ENCODE data around the gene RAPGEF1. TPM values are rescaled to one million over a fixed set of nuclear protein-coding genes. Genes with fewer than 3 reads are reported as not detected.

Gene RAPGEF1
- total RNA-seq, 1 experiment from 2014 or later, result 55.6 TPM

- Mint-ChIP-seq H3K9me3 (peaks cover 5 to 10% of the 10 kb centered on the region in 2 experiments), H3K4me3 (no peak overlapping the region), H3K27me3 (ENCODE audit: low read depth) (peaks cover 14% of the 10 kb centered on the region), H3K4me1 (peaks cover under 1 to 3% of the 10 kb centered on the region in 2 experiments; a peak in 1 of 4 replicates), H3K36me3 (ENCODE audit: insufficient read depth in 1 of 3, low read depth in 3 of 3) (peaks cover 0 to 8% (median 0%) of the 10 kb centered on the region in 3 experiments; a peak in 2 of 7 replicates), H3K27ac (no peak overlapping the region)
- Histone ChIP-seq H4K5ac (ENCODE audit: insufficient read length, low read depth, low read length) (no peak overlapping the region), H3K23me2 (ENCODE audit: insufficient read length, low read depth, low read length, poor library complexity, severe bottlenecking) (no peaks in the 10 kb centered on the region), H4K20me1 (ENCODE audit: control insufficient read depth, insufficient read depth, insufficient read length) (no peaks in the 10 kb centered on the region), H3K23ac (ENCODE audit: insufficient read length, low read depth, low read length) (no peak overlapping the region), H2AFZ (ENCODE audit: low read length) (no peak overlapping the region), H3K4ac (ENCODE audit: low read depth, low read length) (no peak overlapping the region), H3K18ac (ENCODE audit: insufficient read length, low read depth, low read length) (no peak overlapping the region), H3K9me3 (ENCODE audit: control insufficient read depth, low read depth, low read length) (no peaks in the 10 kb centered on the region), H3K4me1 (ENCODE audit: insufficient read depth, low read length) (no peaks in the 10 kb centered on the region), H3K56ac (ENCODE audit: insufficient read length, low read depth, low read length) (no peak overlapping the region), H3K14ac (ENCODE audit: insufficient read depth, low read length) (no peak overlapping the region), H3K4me2 (ENCODE audit: insufficient read depth, insufficient read length, low read length) (no peak overlapping the region), H2BK5ac (ENCODE audit: insufficient read length, low read length) (no peak overlapping the region), H3K9ac (ENCODE audit: extremely low read depth, insufficient read length, low read length) (no peak overlapping the region), H3T11ph (ENCODE audit: low read length) (no peak overlapping the region), H3K27ac (ENCODE audit: insufficient read length, low read depth, low read length) (no peak overlapping the region), H4K91ac (ENCODE audit: insufficient read length, low read depth, low read length) (no peak overlapping the region), H2BK20ac (ENCODE audit: low read depth, low read length, poor library complexity, severe bottlenecking) (no peak overlapping the region), H3K79me2 (ENCODE audit: insufficient read depth, low read length) (no peaks in the 10 kb centered on the region), H4K8ac (replicated peaks; ENCODE audit: insufficient read length, low read depth, low read length) (no peak overlapping the region), H2BK15ac (ENCODE audit: low read depth, low read length) (no peak overlapping the region), H3K27me3 (ENCODE audit: insufficient read depth, low read length) (no peaks in the 10 kb centered on the region), H2AK5ac (ENCODE audit: insufficient read length, low read length) (no peak overlapping the region), H2BK120ac (ENCODE audit: low read depth, low read length, poor library complexity, severe bottlenecking) (no peak overlapping the region), H3K79me1 (ENCODE audit: insufficient read depth, low read depth, low read length, poor library complexity, severe bottlenecking) (no peaks in the 10 kb centered on the region), H2BK12ac (ENCODE audit: insufficient read length, low read depth, low read length) (no peak overlapping the region)
- WGBS (ENCODE audit: extremely low coverage, insufficient read length, low lambda C conversion rate), result no CpG with 5 or more reads among the region's 3 CpGs
- no peak for DNase-seq
- no peak for TF ChIP-seq CTCF (conservative IDR thresholded peaks at IDR 0.05)
These were observed 36.2 kb upstream of the RAPGEF1 start for GRCh38 chr9:131776036-131776435.

All from H9 (cell line).